Measurements from ENCODE around the gene JPT2.

DNA sequence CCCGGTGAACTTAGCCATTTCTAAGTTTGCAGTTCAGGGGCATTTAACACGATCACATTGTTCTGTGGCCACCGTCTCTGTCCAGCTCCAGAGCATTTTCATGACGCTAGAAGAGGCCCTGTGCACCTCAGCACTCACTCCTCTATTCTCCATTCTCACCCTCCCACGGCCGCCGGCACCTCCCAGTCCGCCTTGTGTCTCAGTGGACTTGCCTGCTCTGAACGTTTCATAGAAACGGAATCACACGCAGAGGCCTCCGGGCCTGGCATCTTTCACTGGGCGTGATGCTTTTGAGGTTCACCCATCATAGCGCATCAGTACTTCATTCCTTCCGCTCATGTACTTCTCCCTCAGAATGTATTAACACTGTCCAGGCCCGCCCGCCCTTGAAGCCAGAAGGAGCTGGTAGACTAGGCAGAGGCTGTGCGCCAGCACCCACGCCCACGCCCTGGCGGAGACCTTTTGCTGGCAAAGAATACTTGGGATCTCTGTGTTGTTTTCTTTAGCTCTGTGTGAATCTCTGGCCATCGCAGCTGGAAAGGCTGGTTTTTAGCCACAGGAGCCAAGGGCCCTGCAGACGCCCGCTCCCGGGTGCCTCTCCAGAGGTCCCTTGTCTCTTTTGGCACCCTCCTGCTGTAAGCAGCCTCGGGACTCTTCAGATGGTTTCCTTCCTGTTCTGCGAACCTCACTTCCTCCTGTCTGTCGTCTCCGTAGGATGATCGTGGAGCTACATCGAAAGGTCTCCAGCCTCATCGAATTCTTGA, 23.4 kb upstream of the JPT2 start:
- TF ChIP-seq TCF7L2 (IDR thresholded peaks at IDR 0.05; ENCODE audit: borderline replicate concordance, low read depth, low read length) (no peak), ZNF530 (tag by site-specific recombination; IDR thresholded peaks at IDR 0.05; ENCODE audit: low read depth) (no peak), ZNF776 (tag by site-specific recombination; IDR thresholded peaks at IDR 0.05; ENCODE audit: borderline replicate concordance) (no peak), ZBTB48 (tag by site-specific recombination; IDR thresholded peaks at IDR 0.05) (no peak), ZNF521 (tag by site-specific recombination; IDR thresholded peaks at IDR 0.05) (no peak), ZNF654 (tag by site-specific recombination; IDR thresholded peaks at IDR 0.05; ENCODE audit: low read depth) (no peak), ZNF184 (tag by site-specific recombination; IDR thresholded peaks at IDR 0.05) (no peak), ZSCAN23 (tag by site-specific recombination; IDR thresholded peaks at IDR 0.05) (no peak), ZFHX2 (tag by site-specific recombination; conservative IDR thresholded peaks at IDR 0.05) (no peak)
- TF ChIP-seq, protein P1, sequence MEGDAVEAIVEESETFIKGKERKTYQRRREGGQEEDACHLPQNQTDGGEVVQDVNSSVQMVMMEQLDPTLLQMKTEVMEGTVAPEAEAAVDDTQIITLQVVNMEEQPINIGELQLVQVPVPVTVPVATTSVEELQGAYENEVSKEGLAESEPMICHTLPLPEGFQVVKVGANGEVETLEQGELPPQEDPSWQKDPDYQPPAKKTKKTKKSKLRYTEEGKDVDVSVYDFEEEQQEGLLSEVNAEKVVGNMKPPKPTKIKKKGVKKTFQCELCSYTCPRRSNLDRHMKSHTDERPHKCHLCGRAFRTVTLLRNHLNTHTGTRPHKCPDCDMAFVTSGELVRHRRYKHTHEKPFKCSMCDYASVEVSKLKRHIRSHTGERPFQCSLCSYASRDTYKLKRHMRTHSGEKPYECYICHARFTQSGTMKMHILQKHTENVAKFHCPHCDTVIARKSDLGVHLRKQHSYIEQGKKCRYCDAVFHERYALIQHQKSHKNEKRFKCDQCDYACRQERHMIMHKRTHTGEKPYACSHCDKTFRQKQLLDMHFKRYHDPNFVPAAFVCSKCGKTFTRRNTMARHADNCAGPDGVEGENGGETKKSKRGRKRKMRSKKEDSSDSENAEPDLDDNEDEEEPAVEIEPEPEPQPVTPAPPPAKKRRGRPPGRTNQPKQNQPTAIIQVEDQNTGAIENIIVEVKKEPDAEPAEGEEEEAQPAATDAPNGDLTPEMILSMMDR (tag by site-specific recombination; IDR thresholded peaks at IDR 0.05), result no peak
- TF ChIP-seq, protein P2, sequence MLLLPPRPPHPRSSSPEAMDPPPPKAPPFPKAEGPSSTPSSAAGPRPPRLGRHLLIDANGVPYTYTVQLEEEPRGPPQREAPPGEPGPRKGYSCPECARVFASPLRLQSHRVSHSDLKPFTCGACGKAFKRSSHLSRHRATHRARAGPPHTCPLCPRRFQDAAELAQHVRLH (tag by site-specific recombination; IDR thresholded peaks at IDR 0.05), result no peak
- TF ChIP-seq, protein P3, sequence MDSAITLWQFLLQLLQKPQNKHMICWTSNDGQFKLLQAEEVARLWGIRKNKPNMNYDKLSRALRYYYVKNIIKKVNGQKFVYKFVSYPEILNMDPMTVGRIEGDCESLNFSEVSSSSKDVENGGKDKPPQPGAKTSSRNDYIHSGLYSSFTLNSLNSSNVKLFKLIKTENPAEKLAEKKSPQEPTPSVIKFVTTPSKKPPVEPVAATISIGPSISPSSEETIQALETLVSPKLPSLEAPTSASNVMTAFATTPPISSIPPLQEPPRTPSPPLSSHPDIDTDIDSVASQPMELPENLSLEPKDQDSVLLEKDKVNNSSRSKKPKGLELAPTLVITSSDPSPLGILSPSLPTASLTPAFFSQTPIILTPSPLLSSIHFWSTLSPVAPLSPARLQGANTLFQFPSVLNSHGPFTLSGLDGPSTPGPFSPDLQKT (IDR thresholded peaks at IDR 0.05; ENCODE audit: borderline replicate concordance, low read depth, low read length), result no peak
- TF ChIP-seq, protein P4, sequence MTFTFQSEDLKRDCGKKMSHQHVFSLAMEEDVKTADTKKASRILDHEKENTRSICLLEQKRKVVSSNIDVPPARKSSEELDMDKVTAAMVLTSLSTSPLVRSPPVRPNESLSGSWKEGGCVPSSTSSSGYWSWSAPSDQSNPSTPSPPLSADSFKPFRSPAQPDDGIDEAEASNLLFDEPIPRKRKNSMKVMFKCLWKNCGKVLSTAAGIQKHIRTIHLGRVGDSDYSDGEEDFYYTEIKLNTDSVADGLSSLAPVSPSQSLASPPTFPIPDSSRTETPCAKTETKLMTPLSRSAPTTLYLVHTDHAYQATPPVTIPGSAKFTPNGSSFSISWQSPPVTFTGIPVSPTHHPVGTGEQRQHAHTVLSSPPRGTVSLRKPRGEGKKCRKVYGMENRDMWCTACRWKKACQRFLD (tag by site-specific recombination; IDR thresholded peaks at IDR 0.05), result no peak
- TF ChIP-seq, protein P5, sequence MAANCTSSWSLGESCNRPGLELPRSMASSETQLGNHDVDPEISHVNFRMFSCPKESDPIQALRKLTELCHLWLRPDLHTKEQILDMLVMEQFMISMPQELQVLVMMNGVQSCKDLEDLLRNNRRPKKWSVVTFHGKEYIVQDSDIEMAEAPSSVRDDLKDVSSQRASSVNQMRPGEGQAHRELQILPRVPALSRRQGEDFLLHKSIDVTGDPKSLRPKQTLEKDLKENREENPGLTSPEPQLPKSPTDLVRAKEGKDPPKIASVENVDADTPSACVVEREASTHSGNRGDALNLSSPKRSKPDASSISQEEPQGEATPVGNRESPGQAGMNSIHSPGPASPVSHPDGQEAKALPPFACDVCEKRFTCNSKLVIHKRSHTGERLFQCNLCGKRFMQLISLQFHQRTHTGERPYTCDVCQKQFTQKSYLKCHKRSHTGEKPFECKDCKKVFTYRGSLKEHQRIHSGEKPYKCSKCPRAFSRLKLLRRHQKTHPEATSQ (tag by site-specific recombination; IDR thresholded peaks at IDR 0.05), result no peak
